Ovary (tissue), 3 donors: Measurements from ENCODE around the gene SLIT3.

ENCODE experiments used
- POLR2A ChIP-seq: fragments of 450-650 bp; IDR thresholded peaks from one replicate; pipeline ENCODE4 v1.6.1; 2017; ENCODE audit warnings: antibody characterized with exemption, mild to moderate bottlenecking, moderate library complexity
- TF ChIP-seq, protein P1 (sequence below), 3 donors: fragments of 450-650 bp in 2 of 3; fragments of 200-600 bp in 1 of 3; IDR thresholded peaks; one replicate each; pipeline versions ENCODE4 v1.5.1 to v1.8.0; 2016 to 2022; ENCODE audit warnings: antibody characterized with exemption in 3 of 3, mild to moderate bottlenecking in 1 of 3
- donor health status: DM: no; HTN: no; CAD: no.

DNA sequence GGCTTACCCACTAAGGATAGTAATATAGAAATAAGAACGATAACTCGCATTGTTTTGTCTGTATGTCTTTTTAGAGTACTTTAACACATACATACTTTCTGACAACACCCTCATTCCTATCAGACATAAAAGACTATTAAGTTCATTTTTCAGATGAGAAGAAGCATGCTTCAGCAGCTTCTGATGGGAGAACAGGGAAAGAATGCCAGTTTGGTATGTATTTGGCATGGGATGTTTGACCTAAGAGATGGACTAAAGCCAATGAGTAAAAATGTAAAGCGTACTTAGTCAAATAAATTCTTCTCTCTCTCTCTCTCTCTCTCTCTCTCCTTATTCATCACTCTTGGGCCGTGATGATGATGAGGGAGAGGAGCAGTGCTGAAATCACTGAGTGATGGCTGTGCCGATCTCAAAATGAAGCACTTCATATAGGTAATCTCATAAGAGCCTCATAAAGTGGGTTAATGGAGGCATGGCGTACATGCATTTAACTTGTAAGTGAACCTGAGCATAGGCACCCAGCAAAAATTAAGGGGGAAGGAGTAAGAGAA is 71.5 kb downstream of the SLIT3 start:
- TF ChIP-seq, protein P1, sequence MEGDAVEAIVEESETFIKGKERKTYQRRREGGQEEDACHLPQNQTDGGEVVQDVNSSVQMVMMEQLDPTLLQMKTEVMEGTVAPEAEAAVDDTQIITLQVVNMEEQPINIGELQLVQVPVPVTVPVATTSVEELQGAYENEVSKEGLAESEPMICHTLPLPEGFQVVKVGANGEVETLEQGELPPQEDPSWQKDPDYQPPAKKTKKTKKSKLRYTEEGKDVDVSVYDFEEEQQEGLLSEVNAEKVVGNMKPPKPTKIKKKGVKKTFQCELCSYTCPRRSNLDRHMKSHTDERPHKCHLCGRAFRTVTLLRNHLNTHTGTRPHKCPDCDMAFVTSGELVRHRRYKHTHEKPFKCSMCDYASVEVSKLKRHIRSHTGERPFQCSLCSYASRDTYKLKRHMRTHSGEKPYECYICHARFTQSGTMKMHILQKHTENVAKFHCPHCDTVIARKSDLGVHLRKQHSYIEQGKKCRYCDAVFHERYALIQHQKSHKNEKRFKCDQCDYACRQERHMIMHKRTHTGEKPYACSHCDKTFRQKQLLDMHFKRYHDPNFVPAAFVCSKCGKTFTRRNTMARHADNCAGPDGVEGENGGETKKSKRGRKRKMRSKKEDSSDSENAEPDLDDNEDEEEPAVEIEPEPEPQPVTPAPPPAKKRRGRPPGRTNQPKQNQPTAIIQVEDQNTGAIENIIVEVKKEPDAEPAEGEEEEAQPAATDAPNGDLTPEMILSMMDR (IDR thresholded peaks at IDR 0.05) = no peak
- no peak for TF ChIP-seq POLR2A
